Calu3 (cell line): Measurements from ENCODE around the gene ARID3B. TPM values are rescaled to one million over a fixed set of nuclear protein-coding genes. Genes with fewer than 3 reads are reported as not detected.
"Not testable (repeated sequence)": the region's sequence is repeated elsewhere in the genome, so short reads cannot be mapped to it uniquely, and the experiment has no call there.

ENCODE experiments used
- BruUV-seq: library from RNA; stranded (reverse); fragments of 400-500 nt; replicated peaks from 2 replicates; lab custom pipeline; 2021; lab: Mats Ljungman, UMichigan
- CTCF ChIA-PET: fragments of 300-600 bp; sonication (Branson Sonifier 250); formaldehyde crosslinking; loops from one replicate; lab custom pipeline; 2022; ENCODE audit warnings: antibody characterized with exemption; lab: Charles Lee
- DNase-seq: peaks from one replicate; pipeline ENCODE4 v3.0.0; 2022
- H3K27ac Mint-ChIP-seq: one replicate; pipeline ENCODE4 v1.8.0; 2022; ENCODE audit warnings: mixed read lengths; ENCODE audit not compliant: unreplicated experiment
- H3K27me3 Mint-ChIP-seq: one replicate; pipeline ENCODE4 v1.8.0; 2022; ENCODE audit warnings: mixed read lengths; ENCODE audit not compliant: unreplicated experiment
- H3K36me3 Mint-ChIP-seq: one replicate; pipeline ENCODE4 v1.8.0; 2022; ENCODE audit warnings: mild to moderate bottlenecking, moderate library complexity, mixed read lengths; ENCODE audit not compliant: insufficient read depth, unreplicated experiment
- H3K4me1 Mint-ChIP-seq: one replicate; pipeline ENCODE4 v1.8.0; 2022; ENCODE audit warnings: mild to moderate bottlenecking, low read depth, mixed read lengths; ENCODE audit not compliant: unreplicated experiment
- H3K4me3 Mint-ChIP-seq: one replicate; pipeline ENCODE4 v1.8.0; 2022; ENCODE audit warnings: mild to moderate bottlenecking, low read depth, moderate library complexity, mixed read lengths; ENCODE audit not compliant: unreplicated experiment
- H3K9me3 Mint-ChIP-seq: one replicate; pipeline ENCODE4 v1.8.0; 2022; ENCODE audit warnings: low read depth, mixed read lengths; ENCODE audit not compliant: unreplicated experiment
- CTCF ChIP-seq: fragments of 200-600 bp; IDR thresholded peaks from one replicate; pipeline ENCODE4 v1.8.0; 2022; ENCODE audit warnings: antibody characterized with exemption; ENCODE audit not compliant: unreplicated experiment
- intact Hi-C: fragments of 100-400 bp; cut with micrococcal nuclease; formaldehyde crosslinking; loops from one replicate; pipeline ENCODE4 v1.10.0; 2022; ENCODE audit not compliant: unreplicated experiment
- total RNA-seq: library from RNA; stranded (reverse); gene quantifications from 2 replicates; pipeline ENCODE4 v1.2.3, GENCODE V29; 2022

Gene ARID3B
- total RNA-seq, 1 experiment from 2014 or later, result 10.6 TPM

DNA sequence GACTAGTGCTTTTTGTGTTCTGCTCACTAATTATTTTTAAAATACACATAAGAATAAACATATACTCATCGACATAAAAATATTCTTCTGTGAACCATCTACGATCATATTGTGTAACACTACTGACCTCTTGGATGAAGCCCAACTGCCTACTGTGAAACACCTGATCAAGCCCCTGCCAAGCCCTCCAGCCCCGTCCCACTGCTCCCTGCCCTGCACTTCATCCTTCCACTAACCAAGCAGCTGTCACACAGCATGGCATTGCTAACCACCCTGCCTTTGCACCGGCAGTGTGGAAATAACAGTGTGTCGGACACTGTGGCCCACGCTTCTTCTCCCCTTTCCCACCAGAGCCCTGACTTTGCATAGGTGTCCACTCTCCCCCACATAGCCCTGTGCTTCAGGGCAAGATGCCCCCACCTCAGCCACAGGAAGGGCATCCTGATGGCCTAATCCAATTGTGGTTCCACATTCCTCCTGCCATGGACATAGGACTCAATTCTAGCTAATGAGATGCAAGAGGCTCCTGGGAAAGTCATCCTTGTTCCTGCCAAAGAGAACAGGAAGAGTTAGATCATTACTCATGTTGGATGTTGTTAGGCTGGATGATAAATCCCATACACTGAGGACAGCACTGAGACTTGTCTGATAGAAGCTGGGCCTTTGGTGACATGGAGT is 35.0 kb upstream of the ARID3B start:
- intact Hi-C loops, result no loop called here
- TF ChIP-seq CTCF, result no peak
- Mint-ChIP-seq H3K4me1 (no peaks in the 10 kb centered on the region), H3K36me3 (no peaks in the 10 kb centered on the region), H3K27me3 (no peaks in the 10 kb centered on the region), H3K4me3 (no peak overlapping the region), H3K9me3 (no peaks in the 10 kb centered on the region), H3K27ac (no peak overlapping the region)
- BruUV-seq, result no TSS peak
- CTCF ChIA-PET, result interaction anchor here (0.6 kb wide), 2 partner anchors 13 to 14 kb away, joined by 6 to 12 read pairs; no protein-coding TSS in a partner anchor
- no peak for DNase-seq

GRCh38 chr15:74506515-74506840 is 34.5 kb upstream of the ARID3B start:
- H3K4me1 Mint-ChIP-seq, result no peaks in the 10 kb centered on the region
- no peak overlapping the region for H3K27ac Mint-ChIP-seq
- no peak overlapping the region for H3K4me3 Mint-ChIP-seq
- DNase-seq, result no peak
- no peaks in the 10 kb centered on the region for H3K9me3 Mint-ChIP-seq
- H3K27me3 Mint-ChIP-seq, result no peaks in the 10 kb centered on the region
- no peaks in the 10 kb centered on the region for H3K36me3 Mint-ChIP-seq
- CTCF ChIA-PET, result interaction anchor here (0.6 kb wide), 1 partner anchor 15 kb away, joined by 12 read pairs; no protein-coding TSS in a partner anchor
- BruUV-seq, result no TSS peak
- TF ChIP-seq CTCF, result no peak
- intact Hi-C loops, result no loop called here

GRCh38 chr15:74511583-74511982 is 29.4 kb upstream of the ARID3B start:
- Mint-ChIP-seq H3K9me3 (no peaks in the 10 kb centered on the region), H3K4me3 (no peak overlapping the region), H3K27me3 (no peaks in the 10 kb centered on the region), H3K4me1 (peaks cover 1% of the 10 kb centered on the region), H3K36me3 (no peaks in the 10 kb centered on the region), H3K27ac (no peak overlapping the region)
- CTCF ChIA-PET, result no interaction called here
- no peak for DNase-seq
- BruUV-seq, result no TSS peak
- intact Hi-C loops, result no loop called here
- no peak for TF ChIP-seq CTCF

DNA sequence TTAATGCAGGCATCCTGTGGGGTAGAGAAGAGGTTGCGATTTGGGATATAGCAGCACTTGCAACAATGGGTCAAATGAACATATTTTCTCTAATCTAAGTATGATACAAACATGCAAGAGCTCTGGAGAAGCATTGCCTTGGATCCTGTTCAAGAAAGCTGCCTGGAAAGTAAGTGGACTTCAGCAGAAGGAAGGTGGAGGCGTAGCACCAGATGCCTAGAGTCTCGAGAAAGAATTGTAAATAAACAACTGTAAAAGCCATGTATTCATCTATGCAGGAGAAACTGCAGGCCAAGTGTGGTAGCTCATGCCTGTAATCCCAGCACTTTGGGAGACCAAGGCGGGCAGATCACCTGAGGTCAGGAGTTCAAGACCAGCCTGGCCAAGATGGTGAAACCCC is 27.0 kb upstream of the ARID3B start:
- H3K36me3 Mint-ChIP-seq, H3K27me3 Mint-ChIP-seq, BruUV-seq, DNase-seq, H3K27ac Mint-ChIP-seq, intact Hi-C loops, H3K9me3 Mint-ChIP-seq, H3K4me3 Mint-ChIP-seq: not testable (repeated sequence)
- CTCF ChIA-PET, result interaction anchor here (0.6 kb wide), 1 partner anchor 63 kb away, joined by 5 read pairs; no protein-coding TSS in a partner anchor
- H3K4me1 Mint-ChIP-seq, result peaks cover 14% of the 10 kb centered on the region

- no peak for TF ChIP-seq CTCF
- Mint-ChIP-seq H3K4me1 (peaks cover 22% of the 10 kb centered on the region), H3K27ac (no peak overlapping the region), H3K9me3 (no peaks in the 10 kb centered on the region), H3K27me3 (no peaks in the 10 kb centered on the region), H3K36me3 (no peaks in the 10 kb centered on the region), H3K4me3 (no peak overlapping the region)
- no peak for DNase-seq
- BruUV-seq, result no TSS peak
- CTCF ChIA-PET, result no interaction called here
- intact Hi-C loops, result no loop called here
Observed at GRCh38 chr15:74517096-74517495, 23.9 kb upstream of the ARID3B start.
